ENCODE measurements around the gene KRTAP1-1. TPM values are rescaled to one million over a fixed set of nuclear protein-coding genes. Genes with fewer than 3 reads are reported as not detected.
A peak's percentile ranks its signal among the peaks of the same experiment; 100 is the strongest.
"Not testable (repeated sequence)": the region's sequence is repeated elsewhere in the genome, so short reads cannot be mapped to it uniquely, and the experiment has no call there.

The KRTAP1-1 gene
- total RNA-seq, 1 experiment from 2014 or later: not detected

DNA sequence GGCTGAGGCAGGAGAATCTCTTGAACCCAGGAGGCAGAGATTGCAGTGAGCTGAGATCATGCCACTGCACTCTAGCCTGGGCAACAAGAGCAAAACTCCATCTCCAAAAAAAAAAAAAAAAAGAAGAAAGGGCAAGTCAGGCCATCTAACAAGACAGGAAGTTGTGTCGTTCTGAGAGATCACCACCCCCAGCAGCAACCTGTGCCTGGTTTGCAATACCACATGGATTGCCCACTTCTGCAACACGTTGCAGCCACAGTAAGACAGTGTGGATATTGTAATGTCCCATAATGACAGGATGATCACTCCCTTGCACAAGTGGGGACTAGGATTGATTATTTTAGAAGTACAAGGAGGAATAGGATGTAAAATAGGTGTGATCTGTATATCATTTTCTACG, 27.8 kb upstream of the KRTAP1-1 start:
- no peaks in the 10 kb centered on the region for H3K79me2 ChIP-seq (ENCODE audit: low read length)
- H3K4me2 ChIP-seq (ENCODE audit: low read depth, low read length, poor library complexity, severe bottlenecking): no peak overlapping the region
- H3K27me3 ChIP-seq (ENCODE audit: low read length): no peaks in the 10 kb centered on the region
- H3K9me2 ChIP-seq (replicated peaks; ENCODE audit: insufficient read depth, low read length): no peaks in the 10 kb centered on the region
- no peak overlapping the region for H2AFZ ChIP-seq (ENCODE audit: low read length)
- H3K4me3 ChIP-seq (ENCODE audit: low read length): no peak overlapping the region
- H4K20me1 ChIP-seq (ENCODE audit: insufficient read depth, low read depth, low read length): no peaks in the 10 kb centered on the region
- H3K9me3 ChIP-seq (ENCODE audit: low read length): no peaks in the 10 kb centered on the region
- H3K36me3 ChIP-seq (ENCODE audit: insufficient read depth, low read length): no peaks in the 10 kb centered on the region
- no peak for DNase-seq
- no peak overlapping the region for H3K9ac ChIP-seq (ENCODE audit: low read length)
- H3K4me1 ChIP-seq (ENCODE audit: low read length): no peaks in the 10 kb centered on the region
- no peak overlapping the region for H3K27ac ChIP-seq (ENCODE audit: low read length)

DNA sequence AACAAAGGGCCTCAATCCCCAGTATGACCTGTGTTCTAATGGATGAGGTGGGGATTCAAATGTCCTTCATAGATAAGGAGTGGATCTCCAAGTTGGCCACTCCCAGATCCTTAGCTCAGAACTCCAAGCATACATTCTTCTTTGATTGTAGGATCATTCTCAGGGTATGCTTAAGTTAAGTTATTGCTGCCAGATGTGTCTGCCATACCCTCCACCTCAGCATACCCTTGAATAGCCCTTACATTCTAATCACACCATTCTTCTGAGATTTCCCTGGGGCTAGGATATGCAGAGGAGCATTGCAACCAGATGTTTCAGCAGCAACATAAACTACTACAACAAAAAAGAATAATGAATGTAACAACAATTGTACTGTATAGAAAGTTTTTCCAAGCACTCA, 26.0 kb upstream of the KRTAP1-1 start:
- Histone ChIP-seq H3K27me3 (ENCODE audit: low read length) (no peaks in the 10 kb centered on the region), H3K9me2 (replicated peaks; ENCODE audit: insufficient read depth, low read length) (no peaks in the 10 kb centered on the region), H3K4me3 (ENCODE audit: low read length) (no peak overlapping the region), H3K36me3 (ENCODE audit: insufficient read depth, low read length) (no peaks in the 10 kb centered on the region), H3K4me2 (ENCODE audit: low read depth, low read length, poor library complexity, severe bottlenecking) (no peak overlapping the region), H3K27ac (ENCODE audit: low read length) (no peak overlapping the region), H3K9ac (ENCODE audit: low read length) (no peak overlapping the region), H2AFZ (ENCODE audit: low read length) (no peak overlapping the region), H4K20me1 (ENCODE audit: insufficient read depth, low read depth, low read length) (no peaks in the 10 kb centered on the region), H3K9me3 (ENCODE audit: low read length) (no peaks in the 10 kb centered on the region), H3K4me1 (ENCODE audit: low read length) (no peaks in the 10 kb centered on the region), H3K79me2 (ENCODE audit: low read length) (no peaks in the 10 kb centered on the region)
- DNase-seq: no peak

DNA sequence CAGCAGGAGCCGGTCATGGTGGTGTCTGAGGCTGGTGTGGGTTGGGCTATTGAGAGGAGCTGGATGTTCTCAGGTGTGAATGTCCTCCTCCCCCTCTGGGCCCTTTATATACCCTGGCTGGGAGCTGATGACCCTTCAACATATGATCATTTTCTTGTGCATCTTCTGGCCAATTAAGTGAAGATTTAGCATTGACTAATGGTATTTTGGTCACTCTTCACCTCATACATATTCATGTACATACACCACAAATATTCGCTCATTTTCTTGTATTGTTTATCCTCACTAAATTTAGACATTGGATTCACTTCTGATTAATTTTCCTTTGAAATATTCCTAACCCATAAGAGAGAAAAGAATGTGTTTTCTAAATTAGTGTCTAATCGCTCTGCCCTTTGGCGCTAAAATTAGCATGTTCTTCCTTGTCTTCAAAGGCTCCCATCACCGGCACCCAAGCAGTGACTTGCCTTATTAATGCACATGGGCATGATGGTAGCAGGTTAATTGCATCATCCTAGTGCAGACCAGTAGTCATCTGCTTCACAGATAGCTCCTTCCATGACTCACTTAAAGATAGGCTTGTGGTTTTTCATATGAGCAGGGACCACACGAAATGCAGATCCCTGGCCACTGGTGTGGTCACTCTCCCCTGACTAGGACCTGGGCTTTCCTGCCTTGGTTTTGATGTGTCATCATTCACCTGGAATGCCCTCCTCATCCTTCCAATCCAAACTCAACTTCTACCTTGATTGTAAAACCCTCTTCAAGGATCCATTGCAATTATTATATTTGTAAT, 24.8 kb upstream of the KRTAP1-1 start, which contains the start of gene KRTAP2-4:
Gene KRTAP2-4, minus strand, starts transcription at position 51 of the 796 bp plus-strand sequence. Its CDS starts 34 bp downstream, at position 17.
- H3K4me2 ChIP-seq (ENCODE audit: low read depth, low read length, poor library complexity, severe bottlenecking): no peak within 1 kb of the TSS
- H3K9ac ChIP-seq (ENCODE audit: low read length): no peak within 1 kb of the TSS
- H3K27me3 ChIP-seq (ENCODE audit: low read length): no peaks in the 10 kb centered on the region

DNA sequence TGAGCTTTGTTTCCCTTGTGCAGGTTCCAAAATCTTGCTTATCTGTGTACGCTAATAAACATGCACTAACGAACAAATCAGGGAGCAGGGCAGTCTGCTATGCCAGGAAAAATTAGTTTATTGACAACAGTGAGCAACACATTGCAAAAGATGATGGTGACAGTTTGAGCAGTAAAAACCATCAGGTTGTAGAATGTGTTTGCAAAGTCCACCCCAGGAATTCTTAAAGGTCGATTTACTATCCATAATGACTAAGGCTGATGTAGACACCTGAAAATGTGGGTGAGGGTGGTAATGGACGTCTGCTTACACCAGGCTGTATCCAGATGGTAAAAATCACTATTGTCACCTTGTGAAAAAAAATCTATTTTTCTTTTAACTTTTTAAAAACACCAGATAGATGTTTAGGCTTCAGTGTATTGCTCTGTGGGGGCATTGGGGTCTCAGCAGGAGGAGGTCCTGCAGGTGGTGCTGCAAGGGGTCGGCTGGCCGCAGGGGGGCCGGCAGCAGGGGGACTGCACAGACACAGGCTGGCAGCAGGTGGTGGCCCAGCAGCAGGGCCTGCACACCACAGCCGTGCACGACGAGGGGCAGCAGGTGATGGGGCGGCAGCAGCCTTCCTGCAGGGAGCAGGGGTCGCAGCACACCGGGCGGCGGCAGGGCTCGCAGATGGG, 23.9 kb upstream of the KRTAP1-1 start:
- not testable (repeated sequence) for DNase-seq; H3K9me3 ChIP-seq (ENCODE audit: low read length); H3K9me2 ChIP-seq (replicated peaks; ENCODE audit: insufficient read depth, low read length); H3K4me3 ChIP-seq (ENCODE audit: low read length); H3K79me2 ChIP-seq (ENCODE audit: low read length); H3K9ac ChIP-seq (ENCODE audit: low read length); H3K27ac ChIP-seq (ENCODE audit: low read length); H3K4me1 ChIP-seq (ENCODE audit: low read length); H2AFZ ChIP-seq (ENCODE audit: low read length); H3K27me3 ChIP-seq (ENCODE audit: low read length); H3K4me2 ChIP-seq (ENCODE audit: low read depth, low read length, poor library complexity, severe bottlenecking); H3K36me3 ChIP-seq (ENCODE audit: insufficient read depth, low read length); H4K20me1 ChIP-seq (ENCODE audit: insufficient read depth, low read depth, low read length)

More for the DNA sequence above, 24.8 kb upstream of the KRTAP1-1 start, which contains the start of gene KRTAP2-4:
- no peaks in the 10 kb centered on the region for H3K36me3 ChIP-seq (ENCODE audit: insufficient read depth, low read length)
- no peaks in the 10 kb centered on the region for H3K79me2 ChIP-seq (ENCODE audit: low read length)
- H2AFZ ChIP-seq (ENCODE audit: low read length): no peak within 1 kb of the TSS
- H3K27ac ChIP-seq (ENCODE audit: low read length): no peak within 1 kb of the TSS
- H3K9me3 ChIP-seq (ENCODE audit: low read length): no peaks in the 10 kb centered on the region
- H4K20me1 ChIP-seq (ENCODE audit: insufficient read depth, low read depth, low read length): no peaks in the 10 kb centered on the region
- no peaks in the 10 kb centered on the region for H3K4me1 ChIP-seq (ENCODE audit: low read length)
- H3K9me2 ChIP-seq (replicated peaks; ENCODE audit: insufficient read depth, low read length): no peaks in the 10 kb centered on the region
- no peak for DNase-seq
- no peak within 1 kb of the TSS for H3K4me3 ChIP-seq (ENCODE audit: low read length)

DNA sequence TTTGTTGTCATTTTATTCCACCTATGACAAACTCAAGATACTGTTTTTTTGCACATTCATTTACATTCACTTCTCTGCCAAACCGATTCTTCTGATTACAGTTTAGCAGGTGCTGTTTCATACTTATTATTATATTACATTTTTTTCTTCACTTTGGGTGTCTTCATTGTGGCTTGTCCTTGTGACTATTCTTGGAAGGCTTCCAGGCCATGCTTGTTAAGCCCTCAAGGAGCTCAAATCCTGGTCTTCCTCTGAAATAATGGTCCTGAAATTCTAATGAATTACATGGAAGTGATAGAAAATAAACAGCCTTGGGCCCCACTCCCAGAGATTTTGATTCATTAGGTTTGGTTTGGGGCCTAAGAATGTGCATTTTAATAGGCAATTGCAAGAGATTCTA, 23.1 kb upstream of the KRTAP1-1 start:
- H3K36me3 ChIP-seq (ENCODE audit: insufficient read depth, low read length): no peaks in the 10 kb centered on the region
- H3K27ac ChIP-seq (ENCODE audit: low read length): no peak overlapping the region
- H3K9me2 ChIP-seq (replicated peaks; ENCODE audit: insufficient read depth, low read length): no peaks in the 10 kb centered on the region
- no peak overlapping the region for H3K4me3 ChIP-seq (ENCODE audit: low read length)
- H2AFZ ChIP-seq (ENCODE audit: low read length): no peak overlapping the region
- no peak overlapping the region for H3K9ac ChIP-seq (ENCODE audit: low read length)
- no peaks in the 10 kb centered on the region for H3K9me3 ChIP-seq (ENCODE audit: low read length)
- no peaks in the 10 kb centered on the region for H3K4me1 ChIP-seq (ENCODE audit: low read length)
- H3K79me2 ChIP-seq (ENCODE audit: low read length): no peaks in the 10 kb centered on the region
- H3K4me2 ChIP-seq (ENCODE audit: low read depth, low read length, poor library complexity, severe bottlenecking): no peak overlapping the region
- no peaks in the 10 kb centered on the region for H3K27me3 ChIP-seq (ENCODE audit: low read length)
- no peak for DNase-seq
- no peaks in the 10 kb centered on the region for H4K20me1 ChIP-seq (ENCODE audit: insufficient read depth, low read depth, low read length)

DNA sequence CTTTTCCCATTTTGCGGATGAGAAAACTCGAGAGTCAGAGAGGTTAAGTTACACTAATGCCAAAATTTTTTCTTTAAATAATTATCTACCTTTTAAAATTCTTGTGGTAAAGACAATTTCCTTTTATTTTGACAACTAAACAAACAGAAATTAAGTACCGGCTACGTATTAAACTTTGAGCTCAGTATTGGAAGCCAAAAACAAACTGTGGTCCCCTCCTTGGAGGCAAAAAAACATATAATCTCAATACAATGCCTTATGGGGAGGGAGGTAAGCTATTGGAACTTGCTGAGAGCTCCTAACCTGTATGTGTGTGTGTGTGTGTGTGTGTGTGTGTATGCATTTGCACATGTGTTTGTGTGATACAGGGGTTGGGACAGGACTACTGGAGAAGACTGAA, 22.2 kb upstream of the KRTAP1-1 start:
- Histone ChIP-seq H3K4me2 (ENCODE audit: low read depth, low read length, poor library complexity, severe bottlenecking) (no peak overlapping the region), H3K9me3 (ENCODE audit: low read length) (no peaks in the 10 kb centered on the region), H2AFZ (ENCODE audit: low read length) (no peak overlapping the region), H4K20me1 (ENCODE audit: insufficient read depth, low read depth, low read length) (no peaks in the 10 kb centered on the region), H3K27ac (ENCODE audit: low read length) (no peak overlapping the region), H3K79me2 (ENCODE audit: low read length) (no peaks in the 10 kb centered on the region), H3K4me3 (ENCODE audit: low read length) (no peak overlapping the region), H3K9me2 (replicated peaks; ENCODE audit: insufficient read depth, low read length) (no peaks in the 10 kb centered on the region), H3K9ac (ENCODE audit: low read length) (no peak overlapping the region), H3K36me3 (ENCODE audit: insufficient read depth, low read length) (no peaks in the 10 kb centered on the region), H3K27me3 (ENCODE audit: low read length) (no peaks in the 10 kb centered on the region), H3K4me1 (ENCODE audit: low read length) (no peaks in the 10 kb centered on the region)
- DNase-seq: no peak

DNA sequence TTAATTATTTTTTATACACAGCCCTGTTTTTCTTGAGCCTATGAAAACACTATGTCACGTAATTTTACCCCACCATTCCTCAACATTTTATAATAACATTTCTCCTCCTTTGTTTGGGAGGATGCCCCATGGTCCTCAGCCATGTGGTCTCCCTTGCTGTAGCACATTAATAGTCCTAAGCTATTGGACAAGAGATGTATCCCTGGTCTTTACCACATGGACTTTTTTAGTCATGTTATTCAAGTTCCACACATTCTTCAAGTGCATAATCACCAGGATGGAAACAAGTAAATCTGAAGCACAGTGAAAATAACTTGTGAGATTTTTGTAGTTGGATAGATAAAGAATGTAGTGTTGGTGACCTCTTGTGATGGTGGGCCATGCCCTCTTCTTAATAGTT, 20.7 kb upstream of the KRTAP1-1 start:
- Histone ChIP-seq H3K9me2 (replicated peaks; ENCODE audit: insufficient read depth, low read length) (no peaks in the 10 kb centered on the region), H4K20me1 (ENCODE audit: insufficient read depth, low read depth, low read length) (no peaks in the 10 kb centered on the region), H3K9me3 (ENCODE audit: low read length) (no peaks in the 10 kb centered on the region), H3K4me2 (ENCODE audit: low read depth, low read length, poor library complexity, severe bottlenecking) (no peak overlapping the region), H3K36me3 (ENCODE audit: insufficient read depth, low read length) (no peaks in the 10 kb centered on the region), H3K9ac (ENCODE audit: low read length) (no peak overlapping the region), H3K79me2 (ENCODE audit: low read length) (no peaks in the 10 kb centered on the region), H2AFZ (ENCODE audit: low read length) (no peak overlapping the region), H3K4me1 (ENCODE audit: low read length) (no peaks in the 10 kb centered on the region), H3K27ac (ENCODE audit: low read length) (no peak overlapping the region), H3K27me3 (ENCODE audit: low read length) (no peaks in the 10 kb centered on the region), H3K4me3 (ENCODE audit: low read length) (no peak overlapping the region)
- DNase-seq: no peak

DNA sequence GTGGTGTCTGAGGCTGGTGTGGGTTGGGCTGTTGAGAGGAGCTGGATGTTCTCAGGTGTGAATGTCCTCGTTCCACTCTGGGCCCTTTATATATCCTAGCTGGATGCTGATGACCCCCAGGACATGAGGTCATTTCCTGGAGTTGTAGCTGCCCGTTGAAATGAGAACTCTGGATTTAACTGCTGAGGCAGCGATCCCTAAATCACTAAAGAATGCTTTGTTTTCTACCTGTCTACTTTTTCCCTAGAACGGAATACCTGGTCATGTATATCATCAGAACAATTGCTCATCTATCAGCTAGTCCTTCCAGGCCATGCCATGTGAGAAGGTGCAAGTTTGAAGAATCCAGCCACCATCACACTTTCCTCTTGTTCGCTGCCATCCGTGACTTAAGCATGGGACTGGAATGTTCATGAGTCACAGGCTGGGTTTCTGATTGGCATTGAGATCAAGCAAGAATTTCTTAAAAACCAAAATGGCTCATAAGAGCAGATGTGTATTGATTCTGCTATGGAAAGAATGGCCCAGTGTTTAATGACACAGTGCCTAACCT, 18.9 kb upstream of the KRTAP1-1 start, which contains the start of gene KRTAP2-3:
Gene KRTAP2-3, minus strand, starts transcription at position 63 of the 553 bp plus-strand sequence. CDS start 64 bp downstream, outside the sequence.
- no peaks in the 10 kb centered on the region for H3K9me2 ChIP-seq (replicated peaks; ENCODE audit: insufficient read depth, low read length)
- no peak within 1 kb of the TSS for H3K9ac ChIP-seq (ENCODE audit: low read length)
- DNase-seq: peak; percentile 14
- no peaks in the 10 kb centered on the region for H4K20me1 ChIP-seq (ENCODE audit: insufficient read depth, low read depth, low read length)
- no peaks in the 10 kb centered on the region for H3K4me1 ChIP-seq (ENCODE audit: low read length)
- H3K4me3 ChIP-seq (ENCODE audit: low read length): no peak within 1 kb of the TSS
- no peaks in the 10 kb centered on the region for H3K79me2 ChIP-seq (ENCODE audit: low read length)
- H3K27me3 ChIP-seq (ENCODE audit: low read length): no peaks in the 10 kb centered on the region
- H3K9me3 ChIP-seq (ENCODE audit: low read length): no peaks in the 10 kb centered on the region
- no peak within 1 kb of the TSS for H2AFZ ChIP-seq (ENCODE audit: low read length)
- no peak within 1 kb of the TSS for H3K4me2 ChIP-seq (ENCODE audit: low read depth, low read length, poor library complexity, severe bottlenecking)
- no peak within 1 kb of the TSS for H3K27ac ChIP-seq (ENCODE audit: low read length)
- no peaks in the 10 kb centered on the region for H3K36me3 ChIP-seq (ENCODE audit: insufficient read depth, low read length)

Measured in Karpas-422 (cell line).